CD4-positive, alpha-beta T cell treated with Interferon gamma for 1 hour (primary cell): ENCODE results near the gene TTBK2.
A peak's percentile ranks its signal among the peaks of the same experiment; 100 is the strongest.
"Not testable (repeated sequence)": the region's sequence is repeated elsewhere in the genome, so short reads cannot be mapped to it uniquely, and the experiment has no call there.

Source experiments
- DNase-seq: peaks from one replicate; pipeline ENCODE4 v3.0.0-alpha.2; 2020

TTBK2 gene

GRCh38 chr15:42920519-42921341, at the start of gene TTBK2:
TSS of gene TTBK2 (minus strand) at chr15:42920778. CDS start at chr15:42878617, 42,161 bp downstream.
- peak; percentile 98 for DNase-seq

DNA sequence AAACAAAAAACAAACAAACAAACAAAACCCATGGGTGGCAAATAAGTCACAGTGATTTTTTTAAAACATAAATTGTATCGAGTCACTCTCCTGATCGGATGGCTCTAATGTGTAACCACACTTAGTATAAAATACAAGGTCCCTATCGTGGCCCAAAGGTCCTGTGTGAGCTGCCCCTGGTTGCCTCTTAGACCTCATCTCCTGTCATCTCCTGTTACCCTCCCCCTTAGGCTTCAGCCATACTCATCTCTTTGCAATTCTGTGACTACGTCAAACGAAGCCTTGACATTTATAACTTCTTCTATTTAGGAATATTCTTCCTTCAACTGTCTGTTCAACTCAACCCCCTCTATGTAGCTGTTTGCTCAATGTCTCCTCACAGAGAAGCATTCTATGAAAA, 43.9 kb upstream of the TTBK2 start:
- DNase-seq: no peak

DNA sequence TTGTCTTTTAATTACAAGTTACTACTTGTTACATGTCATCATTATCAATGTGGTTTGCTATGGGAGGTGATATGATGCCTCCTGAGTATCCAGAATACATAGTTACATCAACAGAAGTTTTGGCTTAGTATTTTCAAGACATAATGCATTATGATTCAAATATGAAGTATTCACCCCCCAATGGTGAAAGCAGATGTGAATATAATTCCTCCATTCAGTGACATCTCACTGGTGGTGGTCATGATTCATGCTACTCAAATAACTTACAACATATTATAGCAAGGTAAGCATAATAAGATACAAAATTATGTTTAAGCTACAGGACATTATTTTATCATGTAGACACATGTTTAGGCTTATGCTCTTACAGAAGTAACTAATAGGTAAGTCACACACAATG, 34.9 kb upstream of the TTBK2 start:
- DNase-seq: no peak

- DNase-seq: no peak
Measured at GRCh38 chr15:42954291-42954690, 33.7 kb upstream of the TTBK2 start.

GRCh38 chr15:42948898-42949297, 28.3 kb upstream of the TTBK2 start:
- DNase-seq: not testable (repeated sequence)

- no peak for DNase-seq
Measured at GRCh38 chr15:42940527-42940926, 19.9 kb upstream of the TTBK2 start.

DNA sequence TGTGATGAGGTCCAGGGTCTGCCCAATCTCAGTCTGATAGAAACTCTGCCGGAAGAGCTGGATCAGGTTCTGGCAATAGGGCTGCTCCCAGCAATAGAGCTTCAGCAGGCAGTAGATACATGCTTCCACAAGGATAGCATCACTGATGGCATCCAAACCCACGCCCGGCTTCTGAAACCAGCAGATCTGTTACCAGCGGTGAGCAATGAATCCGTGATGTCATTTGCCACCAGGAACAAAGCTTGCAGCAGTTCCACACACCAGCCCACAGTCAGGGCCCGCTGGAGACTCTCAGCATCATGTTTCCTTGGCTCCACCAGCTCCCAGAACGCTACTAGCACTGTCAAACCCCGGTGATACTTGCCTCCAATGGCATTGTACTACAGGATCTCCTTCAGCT, 19.3 kb upstream of the TTBK2 start:
- no peak for DNase-seq

DNA sequence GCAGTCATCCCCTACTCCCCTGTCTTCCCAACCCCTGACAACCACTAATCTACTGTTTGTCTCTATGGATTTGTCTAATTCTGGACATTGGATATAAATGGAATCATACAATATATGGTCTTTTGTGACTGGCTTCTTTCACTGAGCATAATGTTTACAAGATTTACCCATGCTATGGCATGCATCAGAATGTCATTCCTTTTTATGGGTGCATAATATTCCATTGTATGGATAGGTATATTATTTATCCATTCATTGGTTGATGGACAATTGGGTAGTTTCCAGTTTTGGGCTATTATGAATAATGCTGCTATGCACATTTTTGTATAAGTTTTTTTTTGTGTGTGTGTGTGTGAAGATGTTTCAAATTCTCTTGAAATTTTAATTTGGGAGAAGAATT, 16.6 kb upstream of the TTBK2 start:
- no peak for DNase-seq

DNA sequence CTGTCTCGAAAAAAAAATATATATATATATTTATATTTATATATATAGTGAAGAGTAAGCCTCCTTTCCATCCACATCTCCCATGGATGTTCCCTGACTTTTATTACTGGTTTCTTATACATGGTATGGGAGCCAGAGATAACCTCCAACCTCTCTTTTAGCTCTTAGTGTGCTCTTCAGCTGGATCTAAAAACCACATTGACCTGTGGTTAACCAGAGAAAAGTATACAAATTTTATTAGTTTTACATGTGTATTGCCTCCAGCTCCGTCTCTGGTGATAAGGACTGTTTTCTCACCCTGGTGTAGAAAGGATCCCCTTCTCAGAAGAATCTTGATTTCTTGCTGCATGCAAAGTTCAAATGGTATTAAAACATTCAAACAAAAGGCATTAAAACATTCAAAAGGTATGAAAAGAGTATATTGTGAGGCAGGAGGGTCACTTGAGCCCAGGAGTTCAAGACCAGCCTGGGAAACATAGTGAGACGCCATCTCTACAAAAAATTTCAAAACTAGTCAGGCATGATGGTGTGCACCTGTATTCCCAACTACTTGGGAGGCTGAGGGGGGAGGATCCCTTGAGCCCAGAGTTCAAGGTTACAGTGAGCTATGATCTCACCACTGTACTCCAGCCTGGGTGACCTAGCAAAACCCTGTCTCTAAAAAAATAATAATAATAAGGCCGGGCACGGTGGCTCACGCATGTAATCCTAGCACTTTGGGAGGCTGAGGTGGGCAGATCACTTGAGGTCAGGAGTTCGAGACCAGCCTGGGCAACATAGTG, 13.5 kb upstream of the TTBK2 start:
- no peak for DNase-seq

- no peak for DNase-seq
Measured at GRCh38 chr15:42932833-42933515, 12.4 kb upstream of the TTBK2 start.

- no peak for DNase-seq
Measured at GRCh38 chr15:42931702-42932486, 11.3 kb upstream of the TTBK2 start.

- no peak for DNase-seq
Measured at GRCh38 chr15:42929306-42929848, 8.8 kb upstream of the TTBK2 start.

DNA sequence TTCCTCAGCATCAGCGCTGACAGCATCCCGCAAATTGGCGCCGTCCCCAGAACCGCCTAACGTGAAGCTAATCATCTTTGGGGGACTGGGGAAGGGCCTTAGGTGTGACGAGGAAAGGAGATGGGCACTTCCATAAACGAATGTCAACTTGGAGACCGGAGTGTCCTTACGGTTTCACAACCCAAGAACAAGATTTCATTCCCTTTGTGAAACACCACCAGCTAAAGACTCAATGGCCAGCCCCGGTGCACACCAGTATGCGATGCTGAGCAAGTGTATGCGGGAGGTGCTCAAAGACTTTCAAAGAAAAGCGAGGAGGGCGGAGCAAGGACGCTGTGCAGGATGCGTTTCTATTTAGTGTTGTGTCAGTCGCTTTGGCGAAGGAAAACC, 759 bp upstream of the TTBK2 start:
- peak; percentile 23 for DNase-seq

GRCh38 chr15:42919799-42920518, 619 bp downstream of the TTBK2 start:
- peak; percentile 8 for DNase-seq

GRCh38 chr15:42919308-42919707, 1.3 kb downstream of the TTBK2 start:
- no peak for DNase-seq

DNA sequence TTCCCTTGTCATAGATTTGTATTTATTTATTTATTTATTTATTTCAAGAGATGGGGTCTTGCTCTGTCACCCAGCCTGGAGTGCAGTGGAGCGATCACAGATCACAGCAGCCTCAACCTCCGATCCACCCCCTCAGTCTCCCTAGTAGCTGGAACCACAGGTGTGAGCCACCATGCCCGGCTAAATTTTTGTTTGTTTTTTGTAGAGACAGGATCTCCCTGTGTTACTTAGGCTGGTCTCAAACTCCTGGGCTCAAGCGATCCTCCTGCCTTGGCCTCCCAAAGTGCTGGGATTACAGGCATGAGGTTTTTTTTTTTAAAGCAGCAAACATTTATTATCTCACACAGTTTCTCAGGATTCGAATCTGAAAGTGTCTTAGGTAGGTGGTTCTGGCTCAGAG, 2.5 kb downstream of the TTBK2 start:
- no peak for DNase-seq

DNA sequence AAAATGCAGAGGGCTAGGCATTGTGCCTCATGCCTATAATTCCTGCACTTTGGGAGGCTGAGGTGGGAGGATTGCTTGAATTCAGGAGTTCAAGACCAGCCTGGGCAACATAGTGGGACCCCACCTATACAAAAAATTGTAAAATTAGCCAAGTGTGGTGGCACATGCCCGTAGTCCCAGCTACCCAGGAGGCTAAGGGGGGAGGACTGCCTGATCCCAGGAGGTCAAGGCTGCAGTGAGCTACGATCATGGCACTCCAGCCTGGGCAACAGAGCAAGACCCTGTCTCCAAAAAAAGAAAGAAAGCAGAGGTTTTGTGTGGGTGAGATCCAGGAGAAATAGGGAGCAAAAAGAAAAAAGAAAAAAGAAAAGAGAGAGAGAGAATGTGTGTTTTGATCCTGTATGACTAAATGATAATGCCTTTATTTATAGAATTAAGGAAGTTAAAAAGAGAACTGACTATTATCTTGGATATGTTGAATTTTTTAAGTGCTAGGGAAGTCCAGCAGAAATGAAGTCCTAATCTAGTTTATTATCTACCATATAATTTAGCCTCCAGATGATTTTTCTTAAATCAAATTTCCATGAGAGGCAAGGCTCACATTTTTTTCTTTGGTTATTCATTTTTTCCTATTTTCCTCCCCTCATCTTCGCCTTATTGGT, 4.8 kb downstream of the TTBK2 start:
- DNase-seq: no peak

- no peak for DNase-seq
Measured at GRCh38 chr15:42914728-42915497, 5.7 kb downstream of the TTBK2 start.

GRCh38 chr15:42911058-42911592, 9.5 kb downstream of the TTBK2 start:
- no peak for DNase-seq

GRCh38 chr15:42908538-42908937, 12.0 kb downstream of the TTBK2 start:
- no peak for DNase-seq
